H1 (cell line): ENCODE results near the gene GLCE. TPM values are rescaled to one million over a fixed set of nuclear protein-coding genes. Genes with fewer than 3 reads are reported as not detected.

Experiments
- CTCF ChIA-PET: fragments of 300-600 bp; sonication (Branson Sonifier 250); formaldehyde crosslinking; loops from one replicate; lab custom pipeline; 2021; ENCODE audit not compliant: partially characterized antibody; lab: Charles Lee
- POLR2A ChIA-PET: fragments of 300-600 bp; sonication (Branson Sonifier 250); formaldehyde crosslinking; loops from one replicate; lab custom pipeline; 2021; ENCODE audit warnings: inconsistent platforms; ENCODE audit not compliant: partially characterized antibody; lab: Charles Lee
- DNase-seq, 2 experiments: peaks; one replicate each; pipeline versions ENCODE4 v3.0.0 to v3.0.0-alpha.2; 2010 to 2022; ENCODE audit warnings: low spot score in 2 of 2, low read depth in 1 of 2, mixed read lengths in 1 of 2
- FAIRE-seq: peaks from 2 replicates; lab custom pipeline; 2011; peaks lifted over from hg19 to GRCh38; lab: Jason Lieb, UNC
- H2AFZ ChIP-seq: 2 replicates; pipeline ENCODE4 v1.8.1; 2012; ENCODE audit warnings: low read length, inconsistent platforms
- H2AK5ac ChIP-seq: 2 replicates; pipeline ENCODE4 v1.6.1; 2013; ENCODE audit warnings: low read depth, low read length
- H2BK120ac ChIP-seq: replicated peaks from 2 replicates; pipeline ENCODE3; 2013; ENCODE audit warnings: low read depth, low read length, inconsistent platforms
- H2BK12ac ChIP-seq: 2 replicates; pipeline ENCODE4 v1.6.1; 2013; ENCODE audit warnings: low read depth, low read length
- H2BK15ac ChIP-seq: 2 replicates; pipeline ENCODE4 v1.6.1; 2013; ENCODE audit warnings: low read length
- H2BK20ac ChIP-seq: 2 replicates; pipeline ENCODE4 v1.6.1; 2013; ENCODE audit warnings: low read length
- H2BK5ac ChIP-seq: 2 replicates; pipeline ENCODE4 v1.6.1; 2013; ENCODE audit warnings: low read depth, low read length
- H3K14ac ChIP-seq: 2 replicates; pipeline ENCODE4 v1.6.1; 2013; ENCODE audit warnings: inconsistent platforms; ENCODE audit not compliant: insufficient read length
- H3K18ac ChIP-seq: 2 replicates; pipeline ENCODE4 v1.6.1; 2013; ENCODE audit warnings: low read length; ENCODE audit errors: extremely low read depth
- H3K23ac ChIP-seq: 2 replicates; pipeline ENCODE4 v1.6.1; 2013; ENCODE audit warnings: inconsistent platforms; ENCODE audit not compliant: insufficient read length
- H3K23me2 ChIP-seq: 2 replicates; pipeline ENCODE4 v1.6.1; 2013; ENCODE audit warnings: low read depth, low read length
- H3K27ac ChIP-seq: 2 replicates; pipeline ENCODE4 v1.6.1; 2011; ENCODE audit warnings: low read depth, low read length, inconsistent platforms
- H3K27me3 ChIP-seq, 4 experiments: replicated peaks in 1 of 4; 1 replicate in 1 of 4; 2 replicates in 3 of 4; pipeline versions ENCODE4 v1.6.1 to v1.8.1; 2011 to 2013; ENCODE audit warnings: low read length in 3 of 4, mild to moderate bottlenecking in 3 of 4, inconsistent platforms in 2 of 4, mixed read lengths in 2 of 4, moderate library complexity in 1 of 4; ENCODE audit not compliant: control insufficient read depth in 3 of 4, insufficient read depth in 3 of 4; ENCODE audit errors: extremely low read depth in 1 of 4
- H3K36me3 ChIP-seq, 4 experiments: 2 replicates each; pipeline versions ENCODE4 v1.6.1 to v1.8.1; 2011 to 2013; ENCODE audit warnings: mild to moderate bottlenecking in 4 of 4, low read length in 3 of 4, moderate library complexity in 2 of 4, control low read depth in 1 of 4, inconsistent platforms in 1 of 4; ENCODE audit not compliant: insufficient read depth in 4 of 4, control insufficient read depth in 2 of 4
- H3K4ac ChIP-seq: replicated peaks from 2 replicates; pipeline ENCODE3; 2013; ENCODE audit warnings: low read length, low read depth, mixed read lengths, inconsistent platforms; ENCODE audit not compliant: insufficient read length
- H3K4me1 ChIP-seq, 4 experiments: replicated peaks in 1 of 4; 1 replicate in 1 of 4; 2 replicates in 3 of 4; pipeline versions ENCODE4 v1.6.1 to v1.8.1; 2011 to 2013; ENCODE audit warnings: low read length in 3 of 4, inconsistent platforms in 2 of 4, mixed read lengths in 1 of 4; ENCODE audit not compliant: insufficient read depth in 4 of 4, control insufficient read depth in 3 of 4
- H3K4me2 ChIP-seq, 2 experiments: 2 replicates each; pipeline versions ENCODE4 v1.6.1 to v1.8.1; 2011 to 2013; ENCODE audit warnings: low read depth in 2 of 2, low read length in 2 of 2, control low read depth in 1 of 2, inconsistent platforms in 1 of 2, mild to moderate bottlenecking in 1 of 2; ENCODE audit not compliant: insufficient read depth in 1 of 2
- H3K4me3 ChIP-seq, 4 experiments: fragments of 200-600, 300-600 bp in 1 of 4; sonication (generic), shearing (Covaris generic), sonication (Bioruptor Twin) in 1 of 4; 2 replicates each; pipeline versions ENCODE4 v1.5.1 to v1.8.1; 2011 to 2016; ENCODE audit warnings: low read length in 4 of 4, low read depth in 3 of 4, control low read depth in 2 of 4, inconsistent platforms in 2 of 4, mild to moderate bottlenecking in 2 of 4, mixed read lengths in 1 of 4, moderate library complexity in 1 of 4; ENCODE audit not compliant: insufficient read depth in 2 of 4; ENCODE audit errors: extremely low read depth in 1 of 4
- H3K56ac ChIP-seq: replicated peaks from 2 replicates; pipeline ENCODE3; 2013; ENCODE audit warnings: low read depth, mild to moderate bottlenecking, mixed read lengths, low read length, inconsistent platforms; ENCODE audit not compliant: insufficient read length
- H3K79me1 ChIP-seq: 2 replicates; pipeline ENCODE4 v1.6.1; 2013; ENCODE audit warnings: low read depth, low read length, control low read depth
- H3K79me2 ChIP-seq, 2 experiments: 2 replicates each; pipeline versions ENCODE4 v1.6.1 to v1.8.1; 2012 to 2013; ENCODE audit warnings: low read length in 2 of 2, mild to moderate bottlenecking in 2 of 2, inconsistent platforms in 1 of 2; ENCODE audit not compliant: insufficient read depth in 2 of 2, control insufficient read depth in 1 of 2
- H3K9ac ChIP-seq, 4 experiments: replicated peaks in 1 of 4; 1 replicate in 1 of 4; 2 replicates in 3 of 4; pipeline versions ENCODE4 v1.6.1 to v1.8.1; 2011 to 2013; ENCODE audit warnings: low read depth in 3 of 4, low read length in 3 of 4, control low read depth in 2 of 4, mild to moderate bottlenecking in 2 of 4, moderate library complexity in 2 of 4, inconsistent platforms in 1 of 4; ENCODE audit errors: extremely low read depth in 1 of 4
- H3K9me3 ChIP-seq, 2 experiments: 2 replicates each; pipeline versions ENCODE4 v1.6.1 to v1.8.1; 2012 to 2013; ENCODE audit warnings: mild to moderate bottlenecking in 2 of 2, moderate library complexity in 2 of 2, control low read depth in 1 of 2, inconsistent platforms in 1 of 2, low read depth in 1 of 2, low read length in 1 of 2, mixed read lengths in 1 of 2; ENCODE audit not compliant: insufficient read depth in 2 of 2
- H4K20me1 ChIP-seq, 2 experiments: replicated peaks in 1 of 2; 2 replicates each; pipeline versions ENCODE3 to v1.8.1; 2011 to 2013; ENCODE audit warnings: inconsistent platforms in 2 of 2, low read length in 2 of 2, mild to moderate bottlenecking in 1 of 2; ENCODE audit not compliant: insufficient read depth in 2 of 2, control insufficient read depth in 1 of 2
- H4K5ac ChIP-seq: 2 replicates; pipeline ENCODE4 v1.6.1; 2013; ENCODE audit warnings: low read length, low read depth, mixed read lengths, inconsistent platforms; ENCODE audit not compliant: insufficient read length
- H4K8ac ChIP-seq: 2 replicates; pipeline ENCODE4 v1.8.0; 2013; ENCODE audit warnings: mild to moderate bottlenecking, moderate library complexity, low read length, inconsistent platforms; ENCODE audit not compliant: insufficient read depth; ENCODE audit errors: extremely low read depth
- H4K91ac ChIP-seq: replicated peaks from 2 replicates; pipeline ENCODE3; 2013; ENCODE audit warnings: low read length, mixed read lengths, inconsistent platforms; ENCODE audit not compliant: insufficient read length
- ASH2L ChIP-seq: fragments of 200-600, 300-600 bp; sonication (generic); IDR thresholded peaks from one replicate; pipeline ENCODE4 v1.7.1; 2017; ENCODE audit warnings: low read length
- CTCF ChIP-seq, 3 experiments: IDR thresholded peaks; 1 replicate in 2 of 3; 2 replicates in 1 of 3; pipeline versions ENCODE4 v1.5.1 to v1.6.1; 2011; ENCODE audit warnings: low read length in 3 of 3, mild to moderate bottlenecking in 3 of 3, inconsistent platforms in 2 of 3, low read depth in 1 of 3, moderate library complexity in 1 of 3; ENCODE audit not compliant: insufficient read depth in 1 of 3; ENCODE audit errors: control extremely low read depth in 1 of 3
- EGR1 ChIP-seq: IDR thresholded peaks from 2 replicates; pipeline ENCODE4 v1.6.1; 2011; ENCODE audit warnings: low read depth, low read length, borderline replicate concordance
- EP300 ChIP-seq, 2 experiments: IDR thresholded peaks; 1 replicate in 1 of 2; 2 replicates in 1 of 2; pipeline ENCODE4 v1.6.1; 2011 to 2012; ENCODE audit warnings: low read depth in 2 of 2, low read length in 2 of 2, mild to moderate bottlenecking in 2 of 2, borderline replicate concordance in 1 of 2, inconsistent platforms in 1 of 2, moderate library complexity in 1 of 2
- NRF1 ChIP-seq: IDR thresholded peaks from 2 replicates; pipeline ENCODE4 v1.6.1; 2011; ENCODE audit warnings: mild to moderate bottlenecking, low read depth, low read length, improper control_type of control experiment
- RXRA ChIP-seq: IDR thresholded peaks from 2 replicates; pipeline ENCODE4 v1.6.1; 2011; ENCODE audit warnings: low read depth, mild to moderate bottlenecking, low read length, moderate library complexity; ENCODE audit not compliant: insufficient read depth
- SAP30 ChIP-seq: fragments of 300-600 bp; sonication (generic); IDR thresholded peaks from 2 replicates; pipeline ENCODE4 v1.7.1; 2012; ENCODE audit warnings: low read length, moderate library complexity, mild to moderate bottlenecking, inconsistent platforms; ENCODE audit not compliant: insufficient read depth, insufficient replicate concordance
- TBP ChIP-seq: IDR thresholded peaks from 2 replicates; pipeline ENCODE4 v1.6.1; 2011; ENCODE audit warnings: low read depth, low read length, improper control_type of control experiment
- YY1 ChIP-seq: IDR thresholded peaks from 2 replicates; pipeline ENCODE4 v1.6.1; 2011; ENCODE audit warnings: low read depth, mild to moderate bottlenecking, low read length
- ZNF274 ChIP-seq: IDR thresholded peaks from 2 replicates; pipeline ENCODE4 v1.7.0; 2012; ENCODE audit warnings: low read length, borderline replicate concordance; ENCODE audit errors: extremely low read depth
- WGBS, 2 experiments: shearing (Covaris generic) in 1 of 2; methylation state at CpG; one replicate each; pipeline versions ENCODE4 v1.1.6 to v1.1.7; 2013 to 2015; ENCODE audit warnings: low lambda C conversion rate in 2 of 2, mixed read lengths in 2 of 2, inconsistent platforms in 1 of 2, low coverage in 1 of 2, missing lambda C conversion rate in 1 of 2; ENCODE audit not compliant: insufficient replicate concordance in 2 of 2, insufficient coverage in 1 of 2, insufficient read length in 1 of 2; ENCODE audit errors: extremely low coverage in 1 of 2, missing lambda C conversion rate in 1 of 2; 5-methylcytosine and 5-hydroxymethylcytosine counted together
- polyA plus RNA-seq, 7 experiments: library from polyadenylated mRNA; depleted of rRNA in 3 of 7; stranded (reverse) in 5 of 7; unstranded in 2 of 7; fragments of >200 nt in 5 of 7; fragments of 200-250 nt in 2 of 7; gene quantifications; 1 replicate in 5 of 7; 2 replicates in 1 of 7; 4 replicates in 1 of 7; pipeline versions ENCODE4 v1.2.1 to v1.2.3, GENCODE V29; 2011 to 2013; ENCODE audit warnings: missing spikeins in 2 of 7, mixed read lengths in 2 of 7
- total RNA-seq: library from RNA; stranded (reverse); fragmentation: NEBNext Ultra II Directional; extraction: Animal tissue kit (Norgen Biotek cat#: 25700); gene quantifications from 2 replicates; pipeline ENCODE4 v1.2.1, GENCODE V29; 2021

GLCE gene
- total and polyA plus RNA-seq, 2 of the 8 experiments (the other 6 are each of a cell fraction or from before 2014, with no cell fraction given) = 17.1 to 22.7 TPM

GRCh38 chr15:69275933-69276560 lies 115.6 kb downstream of the GLCE start:
- H3K14ac ChIP-seq = no peak overlapping the region
- H2BK12ac ChIP-seq = no peak overlapping the region
- H2AFZ ChIP-seq = no peak overlapping the region
- H3K56ac ChIP-seq = no peak overlapping the region
- H3K18ac ChIP-seq = no peak overlapping the region
- H2AK5ac ChIP-seq = no peak overlapping the region
- no peak overlapping the region for H4K5ac ChIP-seq
- no peak overlapping the region for H3K23ac ChIP-seq
- H3K4me1 ChIP-seq = peaks cover 2 to 12% (median 5%) of the 10 kb centered on the region in 4 experiments; a peak in 5 of 7 replicates
- no peak overlapping the region for H4K91ac ChIP-seq
- no peaks in the 10 kb centered on the region for H3K36me3 ChIP-seq
- H3K4ac ChIP-seq = no peak overlapping the region
- no peaks in the 10 kb centered on the region for H3K9me3 ChIP-seq
- WGBS, 2 experiments = 88% methylated on average over 9 of the region's 9 CpGs; no CpG with 5 or more reads in 1 of the 2 experiments
- H3K23me2 ChIP-seq = no peaks in the 10 kb centered on the region; the same call in 1 of the 2 replicates
- CTCF ChIA-PET = interaction anchor here (0.6 to 4.5 kb wide), 9 partner anchors 10 to 571 kb away, joined by 3 to 25 read pairs (median 4); no protein-coding TSS in a partner anchor
- H2BK15ac ChIP-seq = no peak overlapping the region
- DNase-seq = peak in 1 of 2 experiments; percentile 33
- H2BK5ac ChIP-seq = no peak overlapping the region
- H3K27me3 ChIP-seq = no peaks in the 10 kb centered on the region
- no peak overlapping the region for H2BK120ac ChIP-seq
- FAIRE-seq = no peak
- H4K8ac ChIP-seq = no peak overlapping the region
- H3K9ac ChIP-seq = no peak overlapping the region
- H2BK20ac ChIP-seq = no peak overlapping the region
- H4K20me1 ChIP-seq = peaks cover 0 to 2% of the 10 kb centered on the region in 2 experiments
- no peak overlapping the region for H3K4me2 ChIP-seq
- H3K4me3 ChIP-seq = no peak overlapping the region
- no peak overlapping the region for H3K27ac ChIP-seq
- no peaks in the 10 kb centered on the region for H3K79me1 ChIP-seq
- H3K79me2 ChIP-seq = no peaks in the 10 kb centered on the region
- POLR2A ChIA-PET = no interaction called here
- TF ChIP-seq ASH2L (no peak), YY1 (no peak), ZNF274 (no peak), SAP30 (no peak), TBP (no peak), NRF1 (no peak), RXRA (no peak), EP300 (IDR thresholded peaks at IDR 0.05; ENCODE audit: borderline replicate concordance in 1 of 2, low read depth in 2 of 2, low read length in 2 of 2) (no peak), CTCF (IDR thresholded peaks at IDR 0.05; ENCODE audit: control extremely low read depth in 1 of 3, insufficient read depth in 1 of 3, low read depth in 1 of 3, low read length in 3 of 3) (no peak), EGR1 (no peak)
